Measurements from ENCODE around the gene PLD3.

DNA sequence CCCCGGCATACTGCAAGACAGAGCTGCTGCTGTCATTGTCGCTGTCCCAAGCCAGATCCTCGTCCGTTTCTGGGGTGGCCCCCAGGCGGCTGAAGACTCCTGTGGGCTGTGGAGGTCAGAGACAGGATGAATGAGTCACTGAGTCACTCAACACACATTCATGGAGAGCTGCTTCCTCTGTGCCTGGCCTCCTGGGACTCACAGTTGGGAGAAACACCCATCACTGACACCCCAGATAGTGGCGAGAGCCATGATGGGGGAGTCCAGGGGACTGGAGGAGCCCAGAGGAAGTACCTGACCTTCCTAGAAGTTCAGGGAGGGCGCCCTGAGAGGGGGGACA is 26.3 kb upstream of the PLD3 start:
- TF ChIP-seq POLR2AphosphoS5 (IDR thresholded peaks at IDR 0.05) (no peak), POLR2A (IDR thresholded peaks at IDR 0.05) (no peak), CTCF (IDR thresholded peaks at IDR 0.05 in 8 of 11, conservative IDR thresholded peaks at IDR 0.05 in 3 of 11) (no peak)

Data from spleen (tissue), 7 donors.